SK-N-SH (cell line): ENCODE results near the gene HOXB9. TPM values are rescaled to one million over a fixed set of nuclear protein-coding genes. Genes with fewer than 3 reads are reported as not detected.

Experiments used
- CTCF ChIA-PET: fragments of 300-600, 350-600 bp; formaldehyde crosslinking; extraction: SDS; loops from one replicate; lab custom pipeline; 2021; lab: Yijun Ruan, JAX
- POLR2A ChIA-PET: fragments of 350-600 bp; sonication (Branson Sonifier 250); formaldehyde crosslinking; extraction: SDS; loops from one replicate; lab custom pipeline; 2020; ENCODE audit warnings: antibody characterized with exemption, inconsistent platforms; lab: Yijun Ruan, JAX
- DNase-seq: peaks from one replicate; pipeline ENCODE4 v3.0.0; 2012
- H2AFZ ChIP-seq: fragments of 200-600 bp; sonication (generic); 2 replicates; pipeline ENCODE4 v1.8.1; 2016; ENCODE audit warnings: antibody characterized with exemption, mild to moderate bottlenecking, low read depth
- H3F3A ChIP-seq: fragments of 200-600 bp; sonication (generic); replicated peaks from 2 replicates; pipeline ENCODE3; 2016; ENCODE audit warnings: antibody characterized with exemption, mild to moderate bottlenecking; ENCODE audit not compliant: insufficient read depth
- H3K27ac ChIP-seq, 2 experiments: fragments of 200-500 bp in 1 of 2; fragments of 200-600 bp in 1 of 2; sonication (Bioruptor generic) in 1 of 2; sonication (generic), shearing (Covaris generic) in 1 of 2; 2 replicates each; pipeline versions ENCODE4 v1.5.1 to v1.6.1; 2014 to 2016; ENCODE audit warnings: low read depth in 2 of 2, inconsistent platforms in 1 of 2, low read length in 1 of 2, mild to moderate bottlenecking in 1 of 2, mixed read lengths in 1 of 2
- H3K27me3 ChIP-seq: fragments of 200-600 bp; sonication (generic), shearing (Covaris generic); 2 replicates; pipeline ENCODE4 v1.6.1; 2016; ENCODE audit warnings: mixed run types; ENCODE audit not compliant: insufficient read depth
- H3K36me3 ChIP-seq, 2 experiments: fragments of 200-500 bp in 1 of 2; fragments of 200-600 bp in 1 of 2; sonication (Bioruptor generic) in 1 of 2; sonication (generic) in 1 of 2; replicated peaks in 1 of 2; 2 replicates each; pipeline versions ENCODE3 to v1.5.1; 2014 to 2016; ENCODE audit warnings: low read length in 1 of 2, mild to moderate bottlenecking in 1 of 2; ENCODE audit not compliant: insufficient read depth in 2 of 2, control insufficient read depth in 1 of 2
- H3K4me1 ChIP-seq, 2 experiments: fragments of 200-500 bp in 1 of 2; fragments of 200-600 bp in 1 of 2; sonication (Bioruptor generic) in 1 of 2; sonication (generic), shearing (Covaris generic) in 1 of 2; 2 replicates each; pipeline versions ENCODE4 v1.5.1 to v1.6.1; 2014 to 2016; ENCODE audit warnings: low read depth in 1 of 2, low read length in 1 of 2, mixed run types in 1 of 2; ENCODE audit not compliant: insufficient read depth in 2 of 2, control insufficient read depth in 1 of 2
- H3K4me2 ChIP-seq: fragments of 200-600 bp; sonication (generic), shearing (Covaris generic); 2 replicates; pipeline ENCODE4 v1.6.1; 2017; ENCODE audit warnings: mixed run types
- H3K4me3 ChIP-seq, 2 experiments: fragments of 200-500 bp in 1 of 2; fragments of 200-600 bp in 1 of 2; sonication (Bioruptor generic) in 1 of 2; sonication (generic), shearing (Covaris generic) in 1 of 2; 2 replicates each; pipeline versions ENCODE4 v1.5.1 to v1.8.1; 2014 to 2016; ENCODE audit warnings: low read depth in 2 of 2, inconsistent platforms in 1 of 2, low read length in 1 of 2, mild to moderate bottlenecking in 1 of 2, mixed read lengths in 1 of 2, moderate library complexity in 1 of 2
- H3K79me2 ChIP-seq: fragments of 200-600 bp; sonication (generic); 2 replicates; pipeline ENCODE4 v1.8.1; 2017; ENCODE audit warnings: mild to moderate bottlenecking; ENCODE audit not compliant: insufficient read depth
- H3K9ac ChIP-seq: fragments of 200-600 bp; sonication (generic); 2 replicates; pipeline ENCODE4 v1.6.1; 2017; ENCODE audit warnings: mixed run types
- H3K9me2 ChIP-seq: fragments of 200-600 bp; sonication (generic); 2 replicates; pipeline ENCODE4 v1.6.1; 2017; ENCODE audit warnings: mixed run types
- H3K9me3 ChIP-seq: fragments of 200-600 bp; sonication (generic); 2 replicates; pipeline ENCODE4 v1.6.1; 2017; ENCODE audit warnings: mixed run types, mild to moderate bottlenecking, moderate library complexity
- H4K20me1 ChIP-seq: fragments of 200-600 bp; sonication (generic); 2 replicates; pipeline ENCODE4 v1.6.1; 2017; ENCODE audit warnings: mild to moderate bottlenecking, mixed run types; ENCODE audit not compliant: insufficient read depth
- CHD2 ChIP-seq: fragments of 150-350 bp; IDR thresholded peaks from 2 replicates; pipeline ENCODE4 v1.6.1; 2018; ENCODE audit warnings: low read length; ENCODE audit not compliant: partially characterized antibody
- FOXJ3 ChIP-seq: sonication (generic); formaldehyde crosslinking; IDR thresholded peaks from 2 replicates; pipeline ENCODE4 v1.5.1; 2020; ENCODE audit warnings: mild to moderate bottlenecking, missing genetic modification reagents
- FOXM1 ChIP-seq: IDR thresholded peaks from 2 replicates; pipeline ENCODE4 v1.4.0; 2012; ENCODE audit warnings: low read depth, mild to moderate bottlenecking
- GABPA ChIP-seq: IDR thresholded peaks from 2 replicates; pipeline ENCODE4 v1.4.0; 2012; ENCODE audit warnings: low read depth, mild to moderate bottlenecking
- MXI1 ChIP-seq: IDR thresholded peaks from 2 replicates; pipeline ENCODE4 v1.6.1; 2012; ENCODE audit warnings: mild to moderate bottlenecking, low read depth, low read length, improper control_type of control experiment
- RFX5 ChIP-seq: IDR thresholded peaks from 2 replicates; pipeline ENCODE4 v1.6.1; 2012; ENCODE audit warnings: mild to moderate bottlenecking, improper control_type of control experiment, low read length
- RXRA ChIP-seq: IDR thresholded peaks from 2 replicates; pipeline ENCODE4 v1.4.0; 2012; ENCODE audit warnings: low read depth, mild to moderate bottlenecking, borderline replicate concordance
- TAF1 ChIP-seq: IDR thresholded peaks from 2 replicates; pipeline ENCODE4 v1.6.1; 2012; ENCODE audit warnings: low read depth, mild to moderate bottlenecking, low read length, moderate library complexity, borderline replicate concordance
- TEAD4 ChIP-seq: IDR thresholded peaks from 2 replicates; pipeline ENCODE4 v1.4.0; 2012; ENCODE audit warnings: mild to moderate bottlenecking, borderline replicate concordance; ENCODE audit not compliant: insufficient read depth
- WGBS: methylation state at CpG from one replicate; pipeline ENCODE4 v1.1.6; 2017; ENCODE audit warnings: low lambda C conversion rate; 5-methylcytosine and 5-hydroxymethylcytosine counted together
- polyA plus RNA-seq, 3 experiments: library from polyadenylated mRNA; depleted of rRNA; stranded (reverse); fragments of >200 nt; gene quantifications; 2 replicates each; pipeline ENCODE4 v1.2.3, GENCODE V29; 2012
- TF ChIP-seq, protein P1 (sequence below): fragments of 150-350 bp; IDR thresholded peaks from 2 replicates; pipeline ENCODE4 v1.6.1; 2017; ENCODE audit warnings: antibody characterized with exemption, low read length, low read depth, borderline replicate concordance
- TF ChIP-seq, protein P2 (sequence below): IDR thresholded peaks from 2 replicates; pipeline ENCODE4; 2012
- TF ChIP-seq, protein P3 (sequence below): IDR thresholded peaks from 2 replicates; pipeline ENCODE4 v1.4.0; 2012; ENCODE audit warnings: low read depth, borderline replicate concordance
- TF ChIP-seq, protein P4 (sequence below): IDR thresholded peaks from 2 replicates; pipeline ENCODE4 v1.4.0; 2012; ENCODE audit warnings: low read depth, borderline replicate concordance
- TF ChIP-seq, protein P5 (sequence below): IDR thresholded peaks from 2 replicates; pipeline ENCODE4 v1.4.0; 2012; ENCODE audit warnings: low read depth
- TF ChIP-seq, protein P6 (sequence below): fragments of 150-350 bp; IDR thresholded peaks from 2 replicates; pipeline ENCODE4 v1.6.1; 2016; ENCODE audit warnings: mild to moderate bottlenecking, low read depth, low read length

Gene HOXB9
- polyA plus RNA-seq, 1 of the 3 experiments (the other 2 are of a cell fraction), result not detected

DNA sequence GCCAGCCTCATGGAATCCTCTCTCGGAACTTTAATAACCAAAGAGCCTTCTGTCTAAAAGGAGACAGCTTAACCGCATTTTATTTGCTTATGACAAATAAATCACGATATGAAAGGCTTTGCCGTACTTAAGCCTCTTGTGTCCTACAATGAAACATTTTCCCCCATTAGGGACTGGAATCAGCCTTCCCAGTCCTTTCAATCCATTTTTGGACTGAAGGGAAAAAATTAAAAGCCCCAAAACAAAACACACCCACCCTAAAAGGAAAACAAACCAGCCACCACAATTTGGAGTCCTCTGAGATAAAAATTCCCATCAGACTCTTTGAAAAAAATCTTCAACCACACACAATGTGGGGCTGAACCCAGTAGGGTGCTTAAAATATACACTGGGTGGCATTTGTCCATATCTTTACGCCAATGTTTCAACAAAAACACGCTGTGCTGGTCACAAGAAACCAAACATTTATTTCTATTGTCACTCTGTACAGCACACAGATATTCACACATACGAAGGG, 51.0 kb downstream of the HOXB9 start:
- Histone ChIP-seq H3K27me3 (peaks cover 94% of the 10 kb centered on the region), H3K4me2 (no peak overlapping the region), H3K4me3 (no peak overlapping the region), H4K20me1 (peaks cover 4% of the 10 kb centered on the region; the same call in 1 of the 2 replicates), H3K27ac (no peak overlapping the region), H2AFZ (no peak overlapping the region), H3K79me2 (no peaks in the 10 kb centered on the region), H3F3A (no peaks in the 10 kb centered on the region), H3K4me1 (no peaks in the 10 kb centered on the region; a peak in 1 of 4 replicates), H3K9me3 (no peaks in the 10 kb centered on the region), H3K9ac (no peak overlapping the region), H3K36me3 (no peaks in the 10 kb centered on the region), H3K9me2 (no peaks in the 10 kb centered on the region)
- ChIA-PET CTCF (interaction anchor here (1.0 to 1.6 kb wide), 4 partner anchors 18 to 240 kb away, joined by 3 to 6 read pairs (median 4); no protein-coding TSS in a partner anchor), POLR2A (no interaction called here)
- DNase-seq, result no peak
- 11% methylated on average over 7 of the region's 7 CpGs for WGBS
- TF ChIP-seq, protein P1, sequence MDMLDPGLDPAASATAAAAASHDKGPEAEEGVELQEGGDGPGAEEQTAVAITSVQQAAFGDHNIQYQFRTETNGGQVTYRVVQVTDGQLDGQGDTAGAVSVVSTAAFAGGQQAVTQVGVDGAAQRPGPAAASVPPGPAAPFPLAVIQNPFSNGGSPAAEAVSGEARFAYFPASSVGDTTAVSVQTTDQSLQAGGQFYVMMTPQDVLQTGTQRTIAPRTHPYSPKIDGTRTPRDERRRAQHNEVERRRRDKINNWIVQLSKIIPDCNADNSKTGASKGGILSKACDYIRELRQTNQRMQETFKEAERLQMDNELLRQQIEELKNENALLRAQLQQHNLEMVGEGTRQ, result no peak
- TF ChIP-seq GABPA (no peak), FOXM1 (no peak), CHD2 (no peak)
- TF ChIP-seq, protein P2, sequence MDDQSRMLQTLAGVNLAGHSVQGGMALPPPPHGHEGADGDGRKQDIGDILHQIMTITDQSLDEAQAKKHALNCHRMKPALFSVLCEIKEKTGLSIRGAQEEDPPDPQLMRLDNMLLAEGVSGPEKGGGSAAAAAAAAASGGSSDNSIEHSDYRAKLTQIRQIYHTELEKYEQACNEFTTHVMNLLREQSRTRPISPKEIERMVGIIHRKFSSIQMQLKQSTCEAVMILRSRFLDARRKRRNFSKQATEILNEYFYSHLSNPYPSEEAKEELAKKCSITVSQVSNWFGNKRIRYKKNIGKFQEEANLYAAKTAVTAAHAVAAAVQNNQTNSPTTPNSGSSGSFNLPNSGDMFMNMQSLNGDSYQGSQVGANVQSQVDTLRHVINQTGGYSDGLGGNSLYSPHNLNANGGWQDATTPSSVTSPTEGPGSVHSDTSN, result no peak

DNA sequence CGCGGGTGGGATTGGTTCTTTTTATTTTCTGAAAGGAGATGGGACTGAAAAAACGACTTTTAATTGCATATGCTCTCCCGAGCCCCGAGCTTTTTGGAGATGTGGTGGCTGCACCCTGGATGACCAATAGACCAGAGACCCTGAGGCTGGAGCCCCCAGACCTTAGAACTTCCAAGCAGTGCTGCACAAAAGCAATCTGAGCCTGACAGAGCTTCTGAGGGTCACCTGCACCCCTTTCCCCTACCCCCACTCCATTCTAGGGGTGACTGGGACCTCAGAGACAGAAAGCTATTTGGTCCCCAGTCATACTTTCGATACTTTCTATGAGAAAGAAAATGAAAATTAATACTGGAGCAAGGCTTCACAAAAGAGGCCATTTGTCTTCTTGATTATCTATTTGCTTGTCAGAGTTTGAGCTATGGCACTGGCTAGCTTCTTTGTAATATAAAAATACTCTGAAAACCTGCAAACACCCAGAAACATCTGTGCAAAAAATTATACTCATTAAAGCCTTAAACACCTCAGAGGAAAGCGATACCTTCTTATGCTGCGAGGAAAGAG, 51.6 kb downstream of the HOXB9 start:
- 16% methylated on average over 8 of the region's 8 CpGs for WGBS
- H3K4me3 ChIP-seq, result no peak overlapping the region
- no peak overlapping the region for H2AFZ ChIP-seq
- H3K9me2 ChIP-seq, result no peaks in the 10 kb centered on the region
- H3K36me3 ChIP-seq, result no peaks in the 10 kb centered on the region
- H3K4me2 ChIP-seq, result no peak overlapping the region
- 0 out of 2 replicates have a peak, but pooled peaks cover 5% of the 10 kb centered on the region for H4K20me1 ChIP-seq
- no peaks in the 10 kb centered on the region for H3K9me3 ChIP-seq
- no peak overlapping the region for H3K27ac ChIP-seq
- no peak overlapping the region for H3K9ac ChIP-seq
- no peaks in the 10 kb centered on the region; a peak in 1 of 4 replicates for H3K4me1 ChIP-seq
- TF ChIP-seq RXRA (no peak), MXI1 (no peak), RFX5 (no peak), TEAD4 (no peak), FOXM1 (no peak), TAF1 (no peak), FOXJ3 (CRISPR knock-in tag) (no peak), GABPA (no peak)
- TF ChIP-seq, protein P3, sequence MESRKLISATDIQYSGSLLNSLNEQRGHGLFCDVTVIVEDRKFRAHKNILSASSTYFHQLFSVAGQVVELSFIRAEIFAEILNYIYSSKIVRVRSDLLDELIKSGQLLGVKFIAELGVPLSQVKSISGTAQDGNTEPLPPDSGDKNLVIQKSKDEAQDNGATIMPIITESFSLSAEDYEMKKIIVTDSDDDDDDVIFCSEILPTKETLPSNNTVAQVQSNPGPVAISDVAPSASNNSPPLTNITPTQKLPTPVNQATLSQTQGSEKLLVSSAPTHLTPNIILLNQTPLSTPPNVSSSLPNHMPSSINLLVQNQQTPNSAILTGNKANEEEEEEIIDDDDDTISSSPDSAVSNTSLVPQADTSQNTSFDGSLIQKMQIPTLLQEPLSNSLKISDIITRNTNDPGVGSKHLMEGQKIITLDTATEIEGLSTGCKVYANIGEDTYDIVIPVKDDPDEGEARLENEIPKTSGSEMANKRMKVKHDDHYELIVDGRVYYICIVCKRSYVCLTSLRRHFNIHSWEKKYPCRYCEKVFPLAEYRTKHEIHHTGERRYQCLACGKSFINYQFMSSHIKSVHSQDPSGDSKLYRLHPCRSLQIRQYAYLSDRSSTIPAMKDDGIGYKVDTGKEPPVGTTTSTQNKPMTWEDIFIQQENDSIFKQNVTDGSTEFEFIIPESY, result no peak
- TF ChIP-seq, protein P4, sequence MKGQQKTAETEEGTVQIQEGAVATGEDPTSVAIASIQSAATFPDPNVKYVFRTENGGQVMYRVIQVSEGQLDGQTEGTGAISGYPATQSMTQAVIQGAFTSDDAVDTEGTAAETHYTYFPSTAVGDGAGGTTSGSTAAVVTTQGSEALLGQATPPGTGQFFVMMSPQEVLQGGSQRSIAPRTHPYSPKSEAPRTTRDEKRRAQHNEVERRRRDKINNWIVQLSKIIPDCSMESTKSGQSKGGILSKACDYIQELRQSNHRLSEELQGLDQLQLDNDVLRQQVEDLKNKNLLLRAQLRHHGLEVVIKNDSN, result no peak
- TF ChIP-seq, protein P5, sequence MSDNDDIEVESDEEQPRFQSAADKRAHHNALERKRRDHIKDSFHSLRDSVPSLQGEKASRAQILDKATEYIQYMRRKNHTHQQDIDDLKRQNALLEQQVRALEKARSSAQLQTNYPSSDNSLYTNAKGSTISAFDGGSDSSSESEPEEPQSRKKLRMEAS, result no peak
- TF ChIP-seq, protein P2, result no peak
- TF ChIP-seq, protein P6, sequence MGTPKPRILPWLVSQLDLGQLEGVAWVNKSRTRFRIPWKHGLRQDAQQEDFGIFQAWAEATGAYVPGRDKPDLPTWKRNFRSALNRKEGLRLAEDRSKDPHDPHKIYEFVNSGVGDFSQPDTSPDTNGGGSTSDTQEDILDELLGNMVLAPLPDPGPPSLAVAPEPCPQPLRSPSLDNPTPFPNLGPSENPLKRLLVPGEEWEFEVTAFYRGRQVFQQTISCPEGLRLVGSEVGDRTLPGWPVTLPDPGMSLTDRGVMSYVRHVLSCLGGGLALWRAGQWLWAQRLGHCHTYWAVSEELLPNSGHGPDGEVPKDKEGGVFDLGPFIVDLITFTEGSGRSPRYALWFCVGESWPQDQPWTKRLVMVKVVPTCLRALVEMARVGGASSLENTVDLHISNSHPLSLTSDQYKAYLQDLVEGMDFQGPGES, result no peak
- no peak for DNase-seq
- no peaks in the 10 kb centered on the region for H3K79me2 ChIP-seq
- ChIA-PET CTCF (interaction anchor here (1.0 to 1.6 kb wide), 6 partner anchors 18 to 266 kb away, joined by 3 to 6 read pairs (median 4); no protein-coding TSS in a partner anchor), POLR2A (no interaction called here)
- H3F3A ChIP-seq, result no peaks in the 10 kb centered on the region
- peaks cover 94% of the 10 kb centered on the region for H3K27me3 ChIP-seq
